ENCODE measurements around the gene CPA1.
"Not testable (repeated sequence)": the region's sequence is repeated elsewhere in the genome, so short reads cannot be mapped to it uniquely, and the experiment has no call there.

CPA1 gene

GRCh38 chr7:130374507-130374906 is 5.8 kb upstream of the CPA1 start:
- TF ChIP-seq POLR2AphosphoS5 (IDR thresholded peaks at IDR 0.05; ENCODE audit: low read depth) (no peak), SPI1 (IDR thresholded peaks at IDR 0.05; ENCODE audit: borderline replicate concordance, low read depth) (no peak), GABPA (IDR thresholded peaks at IDR 0.05; ENCODE audit: low read depth) (no peak)
- TF ChIP-seq, protein P1, sequence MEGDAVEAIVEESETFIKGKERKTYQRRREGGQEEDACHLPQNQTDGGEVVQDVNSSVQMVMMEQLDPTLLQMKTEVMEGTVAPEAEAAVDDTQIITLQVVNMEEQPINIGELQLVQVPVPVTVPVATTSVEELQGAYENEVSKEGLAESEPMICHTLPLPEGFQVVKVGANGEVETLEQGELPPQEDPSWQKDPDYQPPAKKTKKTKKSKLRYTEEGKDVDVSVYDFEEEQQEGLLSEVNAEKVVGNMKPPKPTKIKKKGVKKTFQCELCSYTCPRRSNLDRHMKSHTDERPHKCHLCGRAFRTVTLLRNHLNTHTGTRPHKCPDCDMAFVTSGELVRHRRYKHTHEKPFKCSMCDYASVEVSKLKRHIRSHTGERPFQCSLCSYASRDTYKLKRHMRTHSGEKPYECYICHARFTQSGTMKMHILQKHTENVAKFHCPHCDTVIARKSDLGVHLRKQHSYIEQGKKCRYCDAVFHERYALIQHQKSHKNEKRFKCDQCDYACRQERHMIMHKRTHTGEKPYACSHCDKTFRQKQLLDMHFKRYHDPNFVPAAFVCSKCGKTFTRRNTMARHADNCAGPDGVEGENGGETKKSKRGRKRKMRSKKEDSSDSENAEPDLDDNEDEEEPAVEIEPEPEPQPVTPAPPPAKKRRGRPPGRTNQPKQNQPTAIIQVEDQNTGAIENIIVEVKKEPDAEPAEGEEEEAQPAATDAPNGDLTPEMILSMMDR (IDR thresholded peaks at IDR 0.05; ENCODE audit: insufficient read depth, low read length) = no peak
- TF ChIP-seq, protein P2, sequence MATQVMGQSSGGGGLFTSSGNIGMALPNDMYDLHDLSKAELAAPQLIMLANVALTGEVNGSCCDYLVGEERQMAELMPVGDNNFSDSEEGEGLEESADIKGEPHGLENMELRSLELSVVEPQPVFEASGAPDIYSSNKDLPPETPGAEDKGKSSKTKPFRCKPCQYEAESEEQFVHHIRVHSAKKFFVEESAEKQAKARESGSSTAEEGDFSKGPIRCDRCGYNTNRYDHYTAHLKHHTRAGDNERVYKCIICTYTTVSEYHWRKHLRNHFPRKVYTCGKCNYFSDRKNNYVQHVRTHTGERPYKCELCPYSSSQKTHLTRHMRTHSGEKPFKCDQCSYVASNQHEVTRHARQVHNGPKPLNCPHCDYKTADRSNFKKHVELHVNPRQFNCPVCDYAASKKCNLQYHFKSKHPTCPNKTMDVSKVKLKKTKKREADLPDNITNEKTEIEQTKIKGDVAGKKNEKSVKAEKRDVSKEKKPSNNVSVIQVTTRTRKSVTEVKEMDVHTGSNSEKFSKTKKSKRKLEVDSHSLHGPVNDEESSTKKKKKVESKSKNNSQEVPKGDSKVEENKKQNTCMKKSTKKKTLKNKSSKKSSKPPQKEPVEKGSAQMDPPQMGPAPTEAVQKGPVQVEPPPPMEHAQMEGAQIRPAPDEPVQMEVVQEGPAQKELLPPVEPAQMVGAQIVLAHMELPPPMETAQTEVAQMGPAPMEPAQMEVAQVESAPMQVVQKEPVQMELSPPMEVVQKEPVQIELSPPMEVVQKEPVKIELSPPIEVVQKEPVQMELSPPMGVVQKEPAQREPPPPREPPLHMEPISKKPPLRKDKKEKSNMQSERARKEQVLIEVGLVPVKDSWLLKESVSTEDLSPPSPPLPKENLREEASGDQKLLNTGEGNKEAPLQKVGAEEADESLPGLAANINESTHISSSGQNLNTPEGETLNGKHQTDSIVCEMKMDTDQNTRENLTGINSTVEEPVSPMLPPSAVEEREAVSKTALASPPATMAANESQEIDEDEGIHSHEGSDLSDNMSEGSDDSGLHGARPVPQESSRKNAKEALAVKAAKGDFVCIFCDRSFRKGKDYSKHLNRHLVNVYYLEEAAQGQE (IDR thresholded peaks at IDR 0.05; ENCODE audit: insufficient replicate concordance, low read depth) = no peak
- Histone ChIP-seq H3K4me3 (replicated peaks; ENCODE audit: insufficient read depth, low read length) (no peak overlapping the region), H3K27ac (replicated peaks) (no peak overlapping the region), H3K27me3 (ENCODE audit: insufficient read depth, poor library complexity, severe bottlenecking) (no peaks in the 10 kb centered on the region)
- no peak for DNase-seq (ENCODE audit: low read depth in 1 of 2, low spot score in 1 of 2)

- not testable (repeated sequence) for H3K4me3 ChIP-seq (replicated peaks; ENCODE audit: insufficient read depth, low read length); H3K27me3 ChIP-seq (ENCODE audit: insufficient read depth, poor library complexity, severe bottlenecking)
Observed at GRCh38 chr7:130376461-130376860, 3.8 kb upstream of the CPA1 start.

GRCh38 chr7:130377178-130377577 is 3.1 kb upstream of the CPA1 start:
- Histone ChIP-seq H3K27me3 (ENCODE audit: insufficient read depth, poor library complexity, severe bottlenecking) (no peaks in the 10 kb centered on the region), H3K27ac (replicated peaks) (no peak overlapping the region), H3K4me3 (replicated peaks; ENCODE audit: insufficient read depth, low read length) (no peak overlapping the region)
- no peak for TF ChIP-seq POLR2AphosphoS5 (IDR thresholded peaks at IDR 0.05; ENCODE audit: low read depth)
- TF ChIP-seq, protein P1 (IDR thresholded peaks at IDR 0.05; ENCODE audit: insufficient read depth, low read length) = no peak
- no peak for DNase-seq (ENCODE audit: low read depth in 1 of 2, low spot score in 1 of 2)

More at GRCh38 chr7:130376461-130376860, 3.8 kb upstream of the CPA1 start:
- DNase-seq (ENCODE audit: low read depth in 1 of 2, low spot score in 1 of 2); H3K27ac ChIP-seq (replicated peaks): not testable (repeated sequence)

DNA sequence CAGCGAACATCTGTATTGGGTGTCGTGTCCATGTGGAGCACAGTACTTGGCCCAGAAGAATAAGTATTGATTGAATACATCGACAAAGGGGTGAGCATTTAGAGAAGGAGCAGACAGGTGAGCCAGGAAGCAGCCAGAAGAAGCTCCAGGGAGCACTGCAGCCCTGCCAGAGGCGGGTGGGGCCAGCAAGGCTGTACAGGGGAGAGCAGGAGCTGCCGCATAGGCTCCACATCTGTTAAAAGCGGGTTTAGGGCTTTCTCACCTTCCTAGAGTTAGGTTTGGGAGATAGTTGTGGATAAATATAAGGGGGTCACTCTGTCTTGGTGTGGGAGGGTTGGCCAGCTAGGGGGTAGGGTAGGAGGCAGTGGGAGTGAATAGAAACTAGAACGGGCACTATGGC is 1.3 kb upstream of the CPA1 start:
- TF ChIP-seq SPI1 (IDR thresholded peaks at IDR 0.05; ENCODE audit: borderline replicate concordance, low read depth) (no peak), GABPA (IDR thresholded peaks at IDR 0.05; ENCODE audit: low read depth) (no peak), POLR2AphosphoS5 (IDR thresholded peaks at IDR 0.05; ENCODE audit: low read depth) (no peak)
- TF ChIP-seq, protein P1 (IDR thresholded peaks at IDR 0.05; ENCODE audit: insufficient read depth, low read length) = no peak
- TF ChIP-seq, protein P2 (IDR thresholded peaks at IDR 0.05; ENCODE audit: insufficient replicate concordance, low read depth) = no peak
- no peak overlapping the region for H3K4me3 ChIP-seq (replicated peaks; ENCODE audit: insufficient read depth, low read length)
- DNase-seq (ENCODE audit: low read depth in 1 of 2, low spot score in 1 of 2) = no peak
- no peak overlapping the region for H3K27ac ChIP-seq (replicated peaks)
- H3K27me3 ChIP-seq (ENCODE audit: insufficient read depth, poor library complexity, severe bottlenecking) = no peaks in the 10 kb centered on the region

Measured in HL-60 (cell line).